ENCODE results near the gene ARMH2.
"Not testable (repeated sequence)": the region's sequence is repeated elsewhere in the genome, so short reads cannot be mapped to it uniquely, and the experiment has no call there.

The ARMH2 gene

GRCh38 chr6:24818346-24818745 is 19.6 kb upstream of the ARMH2 start:
- no peak for DNase-seq (ENCODE audit: low read depth)

DNA sequence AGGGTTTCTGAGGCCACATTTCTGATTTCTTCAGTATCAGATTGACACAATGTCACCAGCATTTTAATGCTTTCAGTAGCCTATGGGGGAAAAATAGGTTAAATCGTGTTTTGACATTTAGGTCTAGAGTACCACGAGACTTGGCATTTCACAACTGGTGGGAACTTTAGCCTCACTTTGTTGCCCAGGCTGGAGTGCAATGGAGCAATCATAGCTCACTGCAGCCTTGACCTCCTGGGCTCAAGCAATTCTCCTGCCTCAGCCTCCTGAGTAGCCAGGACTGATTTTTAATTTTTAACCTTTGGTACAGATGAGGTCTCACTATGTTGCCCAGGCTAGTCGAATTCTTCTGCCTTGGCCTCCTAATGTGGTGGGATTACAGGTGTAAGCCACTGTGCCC is 11.0 kb upstream of the ARMH2 start:
- DNase-seq (ENCODE audit: low read depth) = no peak

DNA sequence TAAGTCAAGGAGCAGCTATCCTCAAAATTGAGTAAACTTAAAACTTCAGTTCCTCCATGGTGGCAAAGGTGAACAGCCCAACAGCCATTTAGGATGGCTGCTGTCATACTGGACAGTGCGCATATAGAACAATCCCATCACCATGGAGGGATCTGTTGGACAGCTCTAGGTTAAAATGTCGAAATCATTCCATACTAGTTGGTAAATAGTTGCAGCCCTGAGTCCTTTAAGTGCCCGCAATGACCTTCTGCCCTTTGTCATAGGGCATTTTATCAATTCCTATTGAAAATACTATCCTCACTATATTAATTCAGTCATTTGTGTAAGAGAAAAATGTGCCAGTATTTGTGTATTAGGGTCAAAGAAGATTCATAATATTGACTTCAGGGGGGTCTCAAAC is 8.9 kb upstream of the ARMH2 start:
- no peak for DNase-seq (ENCODE audit: low read depth)

- DNase-seq (ENCODE audit: low read depth) = no peak
Observed at GRCh38 chr6:24802271-24803059, 3.7 kb upstream of the ARMH2 start.

DNA sequence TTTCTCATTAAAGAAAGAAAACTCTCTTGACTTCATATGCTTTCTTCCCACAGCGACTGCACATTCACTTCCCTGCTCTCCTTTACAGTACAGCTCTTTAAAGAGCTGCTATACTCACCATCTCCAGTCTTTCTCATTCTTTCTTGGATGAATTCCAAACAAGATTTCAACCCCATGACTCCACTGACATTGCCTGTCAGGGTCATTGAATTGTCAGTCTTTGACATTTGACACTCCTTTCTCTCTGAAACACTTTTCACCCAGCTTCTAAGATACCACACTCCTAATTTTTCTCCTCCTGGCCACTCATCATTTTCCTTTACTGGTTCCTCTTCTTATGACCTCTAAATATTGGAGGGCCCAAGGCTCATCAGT is 811 bp upstream of the ARMH2 start:
- no peak for DNase-seq (ENCODE audit: low read depth)

DNA sequence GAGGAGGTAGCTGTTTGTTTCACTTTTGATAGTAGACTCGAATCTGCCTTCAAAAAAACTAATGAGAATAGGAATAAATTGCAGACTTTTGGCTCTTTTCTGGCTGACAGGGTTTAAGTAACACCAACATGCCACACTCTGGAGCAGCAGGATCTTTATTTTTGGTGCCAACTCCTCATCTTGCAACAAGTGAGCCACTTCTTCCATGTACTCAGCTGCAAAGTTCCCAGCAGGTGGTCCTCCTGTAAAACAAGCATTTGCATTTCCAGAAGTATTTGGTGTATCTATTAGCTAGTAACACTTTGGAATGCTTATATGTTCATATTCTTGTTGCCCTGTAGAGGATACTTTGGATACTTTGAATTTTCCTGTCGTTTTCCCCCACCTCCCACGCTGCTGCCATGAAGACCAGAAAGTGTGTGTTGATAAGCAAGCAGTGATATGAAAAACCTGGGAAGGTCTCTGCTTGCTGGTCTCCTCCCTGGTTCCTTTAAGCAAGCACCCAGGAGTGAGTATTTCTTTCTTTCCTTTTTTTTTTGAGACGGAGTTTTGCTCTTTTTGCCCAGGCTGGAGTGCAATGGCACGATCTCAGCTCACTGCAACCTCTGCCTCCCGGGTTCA is 1.0 kb downstream of the ARMH2 start:
- DNase-seq (ENCODE audit: low read depth) = no peak

DNA sequence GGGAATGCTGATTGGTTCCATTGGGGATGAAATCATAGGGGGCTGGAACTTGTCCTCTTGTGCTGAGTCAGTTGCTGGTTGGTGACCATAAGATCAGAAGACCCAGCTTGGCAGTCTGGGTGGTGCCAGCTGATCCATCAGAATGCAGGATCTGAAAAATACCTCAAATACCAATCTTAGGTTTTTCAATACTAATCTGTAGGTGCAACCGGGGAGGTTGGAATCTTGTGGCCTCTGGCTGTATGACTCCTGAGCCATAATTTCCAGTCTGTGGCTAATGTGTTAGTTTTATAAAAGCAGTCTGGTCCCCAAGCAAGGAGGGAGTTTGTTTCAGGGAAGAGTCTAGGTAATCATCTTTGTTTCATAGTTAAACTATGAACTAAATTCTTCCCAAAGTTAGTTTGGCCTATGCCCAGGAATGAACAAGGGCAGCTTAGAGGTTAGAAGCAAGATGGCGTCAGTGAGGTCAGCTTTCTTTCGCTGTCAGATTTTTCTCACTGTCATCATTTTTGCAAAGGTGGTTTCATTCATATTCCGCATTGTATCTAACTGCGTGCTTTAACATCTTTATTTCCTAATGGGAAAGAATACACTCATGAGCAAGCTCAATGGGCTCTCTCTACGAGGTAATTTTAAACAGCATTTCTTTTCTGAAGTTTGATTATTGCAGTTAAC is 2.0 kb downstream of the ARMH2 start:
- DNase-seq (ENCODE audit: low read depth) = no peak

DNA sequence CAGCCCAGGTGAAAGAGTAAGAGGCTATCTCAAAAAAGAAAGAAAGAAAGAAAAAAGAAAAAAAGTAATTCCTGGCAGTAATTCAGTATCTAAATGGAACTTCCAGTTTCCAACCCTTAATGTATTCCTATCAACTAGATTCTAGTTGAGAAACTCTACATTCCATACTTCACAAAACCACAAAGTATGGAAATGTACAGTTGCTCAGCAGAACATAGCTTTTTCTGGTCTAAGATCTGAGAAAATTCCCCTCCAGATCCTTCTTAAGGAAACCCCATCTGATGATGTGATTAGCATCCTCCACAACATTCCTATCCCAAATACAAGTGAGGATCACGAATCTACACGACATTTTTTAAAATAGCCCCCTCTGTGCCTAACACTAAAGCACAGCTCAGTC is 3.6 kb downstream of the ARMH2 start:
- DNase-seq (ENCODE audit: low read depth) = no peak

GRCh38 chr6:24788031-24788665 is 10.6 kb downstream of the ARMH2 start:
- DNase-seq (ENCODE audit: low read depth) = peak; percentile 16

GRCh38 chr6:24780206-24780605 is 18.5 kb downstream of the ARMH2 start:
- no peak for DNase-seq (ENCODE audit: low read depth)

- DNase-seq (ENCODE audit: low read depth) = no peak
Observed at GRCh38 chr6:24779416-24780016, 19.2 kb downstream of the ARMH2 start.

DNA sequence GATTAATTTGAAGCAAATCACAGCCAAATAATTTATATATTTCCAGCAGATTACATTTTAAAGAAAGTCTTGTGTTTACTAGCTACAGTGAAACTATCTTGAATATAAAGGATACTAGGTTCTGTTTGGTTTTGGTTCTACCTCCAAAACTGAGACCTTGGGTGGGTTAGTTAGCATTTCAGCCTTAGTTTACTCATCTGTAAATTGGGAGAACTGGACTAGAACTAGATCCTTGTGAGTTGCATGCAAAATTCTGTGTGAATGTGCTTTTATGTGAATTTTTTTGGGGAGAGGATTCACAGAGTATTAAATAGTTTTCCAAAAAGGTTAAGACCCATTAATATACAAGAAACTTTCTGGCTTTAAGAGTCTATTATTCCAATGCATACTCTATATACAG is 19.8 kb downstream of the ARMH2 start:
- DNase-seq (ENCODE audit: low read depth) = no peak

DNA sequence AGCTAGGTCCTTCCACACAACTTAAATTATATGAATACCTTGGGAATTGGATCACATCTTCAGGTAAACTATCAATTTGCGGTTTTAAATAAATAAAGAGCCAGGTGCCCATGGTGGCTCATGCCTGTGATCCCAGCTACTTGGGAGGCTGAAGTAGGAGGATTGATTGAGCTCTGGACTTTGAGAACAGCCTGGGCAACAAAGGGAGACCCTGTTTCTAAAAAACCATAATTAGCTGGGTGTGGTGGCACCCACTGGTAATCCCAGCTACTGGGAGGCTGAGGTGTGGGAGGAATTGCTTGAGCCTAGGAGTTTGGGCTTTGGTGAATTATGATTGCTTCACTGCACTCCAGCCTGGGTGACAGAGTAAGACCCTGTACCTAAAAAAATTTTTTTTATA is 20.6 kb downstream of the ARMH2 start:
- no peak for DNase-seq (ENCODE audit: low read depth)

DNA sequence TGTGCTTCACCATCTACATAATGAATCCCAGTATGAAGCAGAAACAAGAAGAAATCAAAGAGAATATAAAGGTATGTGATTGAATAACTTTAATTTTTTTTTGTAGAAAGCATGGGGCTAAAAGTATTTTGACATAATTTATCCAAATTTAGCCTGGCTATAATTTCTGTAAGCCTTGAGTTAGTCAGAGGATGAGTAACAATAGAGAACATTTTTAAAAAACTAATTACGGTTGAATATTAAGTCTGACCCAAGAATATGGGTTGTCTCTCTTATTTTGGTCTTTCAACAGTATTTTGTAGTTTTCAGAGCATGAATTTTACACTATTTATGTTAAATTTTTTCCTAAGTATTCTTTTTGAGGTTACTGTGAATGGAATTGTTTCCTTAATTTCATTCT is 21.5 kb downstream of the ARMH2 start:
- DNase-seq (ENCODE audit: low read depth) = no peak

DNA sequence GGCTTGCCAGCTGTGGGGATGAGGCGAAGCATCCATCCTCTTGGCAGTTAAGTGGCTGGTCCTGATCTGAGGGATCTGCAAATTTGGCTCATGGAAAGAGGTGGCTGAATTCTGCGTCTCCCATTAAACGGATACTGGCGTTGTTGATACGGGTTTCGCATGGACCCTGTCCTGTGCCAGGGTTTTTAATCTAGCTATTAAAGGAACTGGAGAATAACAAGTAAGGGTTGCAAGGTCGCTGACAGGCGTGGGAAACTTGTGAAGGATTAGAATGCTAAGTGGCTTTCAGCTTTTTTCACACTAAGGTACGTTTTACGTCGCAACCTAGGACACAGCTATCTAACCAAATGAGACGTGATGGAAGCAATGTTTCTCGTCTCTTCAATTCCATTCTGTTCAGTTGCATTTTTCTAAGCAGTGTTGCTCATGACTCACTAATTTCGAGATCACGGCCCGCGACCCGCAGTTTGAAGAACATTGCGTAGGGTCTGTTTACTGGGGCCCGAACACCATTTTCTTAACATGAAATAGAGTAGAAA is 23.1 kb downstream of the ARMH2 start:
- peak; percentile 16 for DNase-seq (ENCODE audit: low read depth)

DNA sequence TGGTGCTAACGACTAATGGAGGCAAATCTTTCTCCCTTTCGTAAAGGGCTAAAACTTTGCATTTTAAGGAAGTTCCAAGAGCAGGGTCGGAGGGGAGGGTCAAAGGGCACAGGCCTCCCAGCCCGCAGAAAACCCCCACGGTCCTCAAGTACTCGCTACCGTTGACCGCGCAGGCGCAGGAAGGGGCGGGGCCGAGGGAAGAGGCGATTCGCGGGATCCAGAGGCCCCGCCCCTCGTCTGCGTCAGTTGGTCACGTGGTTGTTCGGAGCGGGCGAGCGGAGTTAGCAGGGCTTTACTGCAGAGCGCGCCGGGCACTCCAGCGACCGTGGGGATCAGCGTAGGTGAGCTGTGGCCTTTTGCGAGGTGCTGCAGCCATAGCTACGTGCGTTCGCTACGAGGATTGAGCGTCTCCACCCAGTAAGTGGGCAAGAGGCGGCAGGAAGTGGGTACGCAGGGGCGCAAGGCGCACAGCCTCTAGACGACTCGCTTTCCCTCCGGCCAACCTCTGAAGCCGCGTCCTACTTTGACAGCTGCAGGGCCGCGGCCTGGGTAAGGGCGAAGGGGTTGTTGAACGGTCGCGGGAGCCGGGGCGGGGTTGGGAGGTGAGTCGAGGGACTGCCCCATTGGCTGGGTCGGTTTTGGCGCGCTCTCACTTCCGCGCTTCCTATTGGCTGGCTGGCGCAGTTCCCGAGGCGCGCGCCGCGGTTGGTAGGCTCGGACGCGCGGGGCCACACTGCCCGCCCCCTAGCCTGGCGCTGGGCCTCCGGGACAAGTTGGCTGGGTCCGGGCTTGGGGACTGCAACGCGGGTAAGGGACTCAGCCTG is 23.8 kb downstream of the ARMH2 start, which contains the start of gene GMNN:
GMNN (plus strand) TSS at position 242 of the 824 bp plus-strand sequence. CDS start 2,310 bp downstream, outside the sequence.
- peak; percentile 97 for DNase-seq (ENCODE audit: low read depth)

- DNase-seq (ENCODE audit: low read depth) = no peak
Observed at GRCh38 chr6:24768361-24768760, 30.4 kb downstream of the ARMH2 start.

- DNase-seq (ENCODE audit: low read depth) = no peak
Observed at GRCh38 chr6:24766680-24767462, 31.8 kb downstream of the ARMH2 start.

GRCh38 chr6:24765968-24766367 is 32.7 kb downstream of the ARMH2 start:
- DNase-seq (ENCODE audit: low read depth) = not testable (repeated sequence)
